Esophagus squamous epithelium (tissue), 5 donors: ENCODE data around the gene SLC5A4. TPM values are rescaled to one million over a fixed set of nuclear protein-coding genes. Genes with fewer than 3 reads are reported as not detected.
"Not testable (repeated sequence)": the region's sequence is repeated elsewhere in the genome, so short reads cannot be mapped to it uniquely, and the experiment has no call there.

Experiments
- DNase-seq: peaks from one replicate; lab custom pipeline; 2025; lab: John Stamatoyannopoulos, UW
- H3K27ac ChIP-seq, 4 donors: fragments of 200-600 bp; sonication (generic); one replicate each; pipeline ENCODE4 v1.5.1; 2016 to 2019; ENCODE audit warnings: mild to moderate bottlenecking in 1 of 4
- H3K27me3 ChIP-seq, 4 donors: fragments of 200-600 bp; sonication (generic); 1 replicate in 3 of 4; 2 replicates in 1 of 4; pipeline versions ENCODE4 v1.5.1 to v1.6.0; 2017 to 2021; ENCODE audit warnings: antibody characterized with exemption in 1 of 4
- H3K36me3 ChIP-seq, 3 donors: fragments of 200-600 bp; sonication (generic); one replicate each; pipeline ENCODE4 v1.5.1; 2016 to 2019
- H3K4me1 ChIP-seq, 3 donors: fragments of 200-600 bp; sonication (generic); one replicate each; pipeline ENCODE4 v1.5.1; 2017 to 2019
- H3K4me3 ChIP-seq, 4 donors: fragments of 200-600 bp; sonication (generic); 1 replicate in 3 of 4; 2 replicates in 1 of 4; pipeline ENCODE4 v1.5.1; 2016 to 2019; ENCODE audit warnings: mild to moderate bottlenecking in 2 of 4, moderate library complexity in 1 of 4
- H3K9me3 ChIP-seq, 3 donors: fragments of 200-600 bp; sonication (generic); one replicate each; pipeline ENCODE4 v1.5.1; 2016 to 2019
- POLR2A ChIP-seq, 4 donors: fragments of 450-650 bp; IDR thresholded peaks; one replicate each; pipeline ENCODE4 v1.6.1; 2017; ENCODE audit warnings: antibody characterized with exemption in 4 of 4, mild to moderate bottlenecking in 4 of 4, moderate library complexity in 3 of 4
- WGBS, 2 donors: methylation state at CpG; one replicate each; pipeline ENCODE4 v1.1.5; 2018; 5-methylcytosine and 5-hydroxymethylcytosine counted together
- intact Hi-C: fragments of 100-400 bp; cut with DNase I; formaldehyde crosslinking; loops from one replicate; pipeline ENCODE4 v1.15.0; 2022
- total RNA-seq, 4 donors: library from RNA; depleted of rRNA; stranded (reverse); fragments of >200 nt; gene quantifications; one replicate each; pipeline ENCODE4 v1.1.0, GENCODE V29; 2016
- TF ChIP-seq, protein P1 (sequence below), 6 experiments: fragments of 450-650 bp in 4 of 6; fragments of 200-600 bp in 2 of 6; sonication (generic) in 2 of 6; IDR thresholded peaks; one replicate each; pipeline ENCODE4 v1.5.1; 2016 to 2019; ENCODE audit warnings: antibody characterized with exemption in 6 of 6, mild to moderate bottlenecking in 4 of 6, moderate library complexity in 4 of 6
- donor health status: DM: yes; HTN: yes; CAD: no.

Gene SLC5A4
- under 1 TPM in 3 of 4 donors, not detected in 1; 0.23 to 0.40 (median 0.38) TPM for total RNA-seq

DNA sequence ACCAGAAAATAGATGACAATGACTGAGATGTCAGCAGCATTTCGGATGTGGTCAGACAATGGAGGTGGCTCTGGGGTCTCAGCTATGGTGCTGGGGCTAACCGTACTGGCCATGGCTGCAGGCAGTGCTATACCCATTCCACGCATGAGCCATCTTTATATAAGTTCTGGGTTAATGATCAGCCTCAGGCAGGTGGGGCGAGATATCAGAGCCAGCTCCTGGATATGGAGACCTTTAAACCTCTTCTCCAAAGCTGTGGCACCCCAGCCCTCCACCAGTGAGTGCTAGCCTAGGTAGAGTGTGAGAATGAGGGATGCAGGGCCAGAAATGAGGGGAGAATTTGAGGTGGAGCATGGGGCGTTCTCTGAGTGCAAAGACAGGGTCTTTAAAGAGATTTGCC, at the start of gene SLC5A4:
Gene SLC5A4 (minus strand): TSS at position 131 of the 400 bp plus-strand sequence. CDS start 18 bp downstream, at position 113.
- Histone ChIP-seq H3K36me3 (no peaks in the 10 kb centered on the region), H3K27ac (no peak within 1 kb of the TSS), H3K4me1 (no peaks in the 10 kb centered on the region), H3K4me3 (no peak within 1 kb of the TSS), H3K27me3 (peaks cover 0 to 13% (median 0%) of the 10 kb centered on the region in 4 donors), H3K9me3 (no peaks in the 10 kb centered on the region)
- TF ChIP-seq, protein P1, sequence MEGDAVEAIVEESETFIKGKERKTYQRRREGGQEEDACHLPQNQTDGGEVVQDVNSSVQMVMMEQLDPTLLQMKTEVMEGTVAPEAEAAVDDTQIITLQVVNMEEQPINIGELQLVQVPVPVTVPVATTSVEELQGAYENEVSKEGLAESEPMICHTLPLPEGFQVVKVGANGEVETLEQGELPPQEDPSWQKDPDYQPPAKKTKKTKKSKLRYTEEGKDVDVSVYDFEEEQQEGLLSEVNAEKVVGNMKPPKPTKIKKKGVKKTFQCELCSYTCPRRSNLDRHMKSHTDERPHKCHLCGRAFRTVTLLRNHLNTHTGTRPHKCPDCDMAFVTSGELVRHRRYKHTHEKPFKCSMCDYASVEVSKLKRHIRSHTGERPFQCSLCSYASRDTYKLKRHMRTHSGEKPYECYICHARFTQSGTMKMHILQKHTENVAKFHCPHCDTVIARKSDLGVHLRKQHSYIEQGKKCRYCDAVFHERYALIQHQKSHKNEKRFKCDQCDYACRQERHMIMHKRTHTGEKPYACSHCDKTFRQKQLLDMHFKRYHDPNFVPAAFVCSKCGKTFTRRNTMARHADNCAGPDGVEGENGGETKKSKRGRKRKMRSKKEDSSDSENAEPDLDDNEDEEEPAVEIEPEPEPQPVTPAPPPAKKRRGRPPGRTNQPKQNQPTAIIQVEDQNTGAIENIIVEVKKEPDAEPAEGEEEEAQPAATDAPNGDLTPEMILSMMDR (IDR thresholded peaks at IDR 0.05): no peak
- TF ChIP-seq POLR2A (IDR thresholded peaks at IDR 0.05): no peak
- 78 to 95% methylated on average over 2 to 4 of the region's 5 CpGs for WGBS, 2 donors
- no peak for DNase-seq
- intact Hi-C loops: no loop called here

DNA sequence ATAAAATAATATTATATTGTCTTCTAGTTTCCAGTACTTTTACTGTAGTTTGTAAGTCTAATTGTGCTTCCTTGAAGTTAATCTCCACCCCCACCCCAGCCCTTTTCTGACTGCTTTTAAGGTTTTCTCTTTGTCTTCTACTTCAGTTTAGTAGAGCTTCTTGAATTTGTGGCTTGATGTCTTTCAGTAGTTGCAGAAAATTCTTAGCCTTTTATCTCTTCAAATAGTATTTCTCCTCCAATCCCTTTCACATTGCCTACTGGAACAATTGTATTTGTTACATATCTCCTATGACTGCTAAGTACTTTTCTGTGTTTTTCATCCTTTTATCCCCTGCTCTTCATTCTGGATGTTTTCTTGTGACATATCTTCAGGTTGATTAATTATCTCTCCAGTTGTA, 38.8 kb upstream of the SLC5A4 start:
- H3K27ac ChIP-seq, intact Hi-C loops, H3K4me3 ChIP-seq, DNase-seq, H3K36me3 ChIP-seq, H3K27me3 ChIP-seq, H3K4me1 ChIP-seq, H3K9me3 ChIP-seq: not testable (repeated sequence)

DNA sequence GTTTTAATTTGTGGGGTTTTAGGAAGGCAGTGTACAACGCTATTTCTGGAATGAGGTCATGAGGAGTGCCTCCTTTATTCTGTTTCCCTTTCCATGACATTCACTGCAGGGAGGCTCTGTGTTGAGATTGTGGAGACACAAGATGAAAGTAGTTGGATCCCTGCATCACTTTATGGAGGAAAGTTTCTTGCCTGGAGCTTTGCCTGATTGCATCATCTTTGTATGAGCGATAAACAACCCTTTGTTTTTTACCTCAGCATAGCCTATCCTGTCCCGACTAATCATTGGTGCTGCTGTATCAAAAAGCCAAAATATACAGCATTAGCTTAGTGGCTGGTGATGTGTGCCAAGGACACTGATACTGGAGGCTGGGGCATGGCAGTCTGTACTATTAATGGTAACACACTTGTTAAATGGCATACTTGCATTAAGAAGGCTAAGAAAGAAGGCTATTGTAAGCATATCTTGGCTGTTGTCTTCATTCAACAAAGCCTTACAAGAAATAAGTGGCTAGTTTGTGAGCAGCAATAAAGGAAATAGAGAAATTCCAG, 31.2 kb upstream of the SLC5A4 start:
- Histone ChIP-seq H3K4me3 (no peak overlapping the region), H3K36me3 (no peaks in the 10 kb centered on the region), H3K27me3 (peaks cover 0 to 23% (median 0%) of the 10 kb centered on the region in 4 donors), H3K4me1 (no peaks in the 10 kb centered on the region), H3K27ac (no peak overlapping the region), H3K9me3 (no peaks in the 10 kb centered on the region)
- WGBS, 2 donors: 46 to 69% methylated on average over 3 of the region's 3 CpGs
- DNase-seq: no peak
- intact Hi-C loops: no loop called here
- TF ChIP-seq, protein P1 (IDR thresholded peaks at IDR 0.05): no peak
- TF ChIP-seq POLR2A (IDR thresholded peaks at IDR 0.05): no peak

DNA sequence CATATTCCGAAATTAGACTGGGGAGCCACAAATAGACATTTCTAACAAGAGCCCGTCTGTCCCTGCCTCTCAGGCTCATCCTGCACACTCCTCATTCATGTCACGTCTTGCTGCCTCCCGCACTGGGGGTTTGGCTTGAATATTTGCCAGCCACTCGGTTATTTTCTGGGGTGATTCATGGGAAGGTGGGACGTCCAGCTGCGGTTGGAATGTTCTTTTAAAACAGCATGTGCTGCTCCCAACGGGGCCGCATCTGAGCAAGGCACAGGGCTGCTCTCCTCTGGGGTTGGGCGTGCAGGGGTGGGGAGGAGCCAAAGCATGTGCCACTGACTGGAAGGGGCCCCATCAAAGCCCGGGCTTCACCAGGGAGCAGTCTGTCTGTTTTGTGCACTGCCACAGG, 25.9 kb upstream of the SLC5A4 start:
- TF ChIP-seq POLR2A (IDR thresholded peaks at IDR 0.05): no peak
- TF ChIP-seq, protein P1 (IDR thresholded peaks at IDR 0.05): no peak
- intact Hi-C loops: no loop called here
- no peak overlapping the region for H3K27ac ChIP-seq
- H3K36me3 ChIP-seq: no peaks in the 10 kb centered on the region
- peaks cover 0 to 38% (median 0%) of the 10 kb centered on the region in 4 donors for H3K27me3 ChIP-seq
- whole genome bisulfite sequencing, 2 donors: 33 to 35% methylated on average over 10 to 11 of the region's 11 CpGs
- H3K4me1 ChIP-seq: peaks cover 0 to 5% (median 0%) of the 10 kb centered on the region in 3 donors
- no peak overlapping the region for H3K4me3 ChIP-seq
- H3K9me3 ChIP-seq: no peaks in the 10 kb centered on the region
- DNase-seq: no peak

DNA sequence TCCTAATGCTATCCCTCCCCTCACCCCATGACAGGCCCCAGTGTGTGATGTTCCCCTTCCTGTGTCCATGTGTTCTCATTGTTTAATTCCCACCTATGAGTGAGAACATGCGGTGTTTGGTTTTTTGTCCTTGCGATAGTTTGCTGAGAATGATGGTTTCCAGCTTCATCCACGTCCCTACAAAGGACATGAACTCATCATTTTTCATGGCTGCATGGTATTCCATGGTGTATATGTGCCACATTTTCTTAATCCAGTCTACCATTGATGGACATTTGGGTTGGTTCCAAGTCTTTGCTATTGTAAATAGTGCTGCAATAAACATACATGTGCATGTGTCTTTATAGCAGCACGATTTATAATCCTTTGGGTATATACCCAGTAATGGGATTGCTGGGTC, 20.2 kb upstream of the SLC5A4 start:
- WGBS, 2 donors: 78 to 90% methylated on average over 4 of the region's 4 CpGs
- H3K9me3 ChIP-seq, DNase-seq, H3K4me3 ChIP-seq, H3K27me3 ChIP-seq, H3K36me3 ChIP-seq, H3K27ac ChIP-seq, intact Hi-C loops, H3K4me1 ChIP-seq: not testable (repeated sequence)

DNA sequence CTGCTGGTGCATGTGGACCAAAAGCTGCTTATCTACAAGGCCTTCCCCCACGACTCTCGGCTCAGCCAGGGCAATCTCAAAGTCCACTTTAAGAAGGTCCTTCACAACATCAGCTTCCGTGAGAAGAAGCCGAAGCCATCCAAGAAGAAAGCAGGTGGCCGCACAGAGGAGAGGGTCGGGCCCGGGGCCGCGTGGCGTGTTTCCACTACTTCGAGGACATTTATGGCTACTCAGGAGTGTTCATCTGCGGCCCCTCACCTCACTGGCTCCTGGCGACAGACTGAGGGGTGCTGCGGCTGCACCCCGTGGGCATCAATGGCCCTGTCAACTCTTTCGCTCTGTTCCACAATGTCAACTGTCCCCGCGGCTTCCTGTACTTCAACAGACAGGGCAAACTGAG, 16.2 kb upstream of the SLC5A4 start:
- H3K4me1 ChIP-seq: no peaks in the 10 kb centered on the region
- no peak overlapping the region for H3K4me3 ChIP-seq
- TF ChIP-seq, protein P1 (IDR thresholded peaks at IDR 0.05): no peak
- TF ChIP-seq POLR2A (IDR thresholded peaks at IDR 0.05): no peak
- no peaks in the 10 kb centered on the region for H3K27me3 ChIP-seq
- intact Hi-C loops: no loop called here
- H3K9me3 ChIP-seq: no peaks in the 10 kb centered on the region
- H3K27ac ChIP-seq: no peak overlapping the region
- no peak for DNase-seq
- WGBS, 2 donors: 89 to 98% methylated on average over 10 to 16 of the region's 18 CpGs
- H3K36me3 ChIP-seq: no peaks in the 10 kb centered on the region
